Brain microvascular endothelial cell (primary cell): ENCODE measurements around the gene ASIC2.

Source experiments
- DNase-seq: peaks from one replicate; pipeline ENCODE4 v3.0.0-alpha.2; 2020
- H3K27ac ChIP-seq: fragments of 250-450 bp; sonication (Bioruptor Pico); 2 replicates; pipeline ENCODE4 v1.5.1; 2020; ENCODE audit warnings: mild to moderate bottlenecking, moderate library complexity
- H3K27me3 ChIP-seq: fragments of 250-450 bp; sonication (Bioruptor Pico); replicated peaks from 2 replicates; pipeline ENCODE4 v1.5.1; 2020; ENCODE audit warnings: mild to moderate bottlenecking
- H3K36me3 ChIP-seq: fragments of 250-450 bp; sonication (Bioruptor Pico); replicated peaks from 2 replicates; pipeline ENCODE4 v1.5.1; 2020; ENCODE audit warnings: mild to moderate bottlenecking
- H3K4me3 ChIP-seq: 2 replicates; pipeline ENCODE4 v1.5.1; 2011; ENCODE audit warnings: low read depth, mild to moderate bottlenecking, control low read depth, low read length, moderate library complexity
- in situ Hi-C: cut with HindIII; loops from 2 replicates; pipeline ENCODE4 v1.10.0; 2017; ENCODE audit warnings: low sequenced_read_pairs, low pct_ligation_motif_present
- TF ChIP-seq, protein P1 (sequence below): IDR thresholded peaks from 2 replicates; pipeline ENCODE4 v1.5.1; 2011; ENCODE audit warnings: low read depth, mild to moderate bottlenecking, moderate library complexity, low read length, control low read depth, inconsistent platforms; ENCODE audit errors: missing control alignments

Gene ASIC2

DNA sequence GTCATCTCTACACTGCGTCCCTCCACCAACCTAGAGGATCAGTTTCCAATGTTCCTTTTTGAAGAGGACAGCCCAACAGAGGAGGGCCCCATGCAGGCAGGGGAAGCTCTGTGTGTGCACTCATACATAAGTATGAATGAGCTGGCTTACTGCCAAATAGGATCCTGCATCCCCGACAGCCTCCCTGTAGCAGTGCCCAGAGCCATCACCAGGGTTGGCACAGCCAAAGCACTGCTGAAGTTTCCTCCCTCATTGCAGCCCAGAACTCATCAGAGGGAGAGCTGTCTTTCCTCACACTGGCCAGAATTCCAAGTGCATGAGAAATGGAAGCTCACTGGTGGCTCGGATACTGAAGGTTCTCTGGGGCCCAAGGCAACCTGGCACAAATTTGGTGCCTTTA, 114.4 kb downstream of the ASIC2 start:
- no peaks in the 10 kb centered on the region for H3K27me3 ChIP-seq
- DNase-seq, result no peak
- no peaks in the 10 kb centered on the region for H3K36me3 ChIP-seq
- no peak overlapping the region for H3K4me3 ChIP-seq
- in situ Hi-C loops, result no loop called here
- no peak overlapping the region for H3K27ac ChIP-seq
- TF ChIP-seq, protein P1, sequence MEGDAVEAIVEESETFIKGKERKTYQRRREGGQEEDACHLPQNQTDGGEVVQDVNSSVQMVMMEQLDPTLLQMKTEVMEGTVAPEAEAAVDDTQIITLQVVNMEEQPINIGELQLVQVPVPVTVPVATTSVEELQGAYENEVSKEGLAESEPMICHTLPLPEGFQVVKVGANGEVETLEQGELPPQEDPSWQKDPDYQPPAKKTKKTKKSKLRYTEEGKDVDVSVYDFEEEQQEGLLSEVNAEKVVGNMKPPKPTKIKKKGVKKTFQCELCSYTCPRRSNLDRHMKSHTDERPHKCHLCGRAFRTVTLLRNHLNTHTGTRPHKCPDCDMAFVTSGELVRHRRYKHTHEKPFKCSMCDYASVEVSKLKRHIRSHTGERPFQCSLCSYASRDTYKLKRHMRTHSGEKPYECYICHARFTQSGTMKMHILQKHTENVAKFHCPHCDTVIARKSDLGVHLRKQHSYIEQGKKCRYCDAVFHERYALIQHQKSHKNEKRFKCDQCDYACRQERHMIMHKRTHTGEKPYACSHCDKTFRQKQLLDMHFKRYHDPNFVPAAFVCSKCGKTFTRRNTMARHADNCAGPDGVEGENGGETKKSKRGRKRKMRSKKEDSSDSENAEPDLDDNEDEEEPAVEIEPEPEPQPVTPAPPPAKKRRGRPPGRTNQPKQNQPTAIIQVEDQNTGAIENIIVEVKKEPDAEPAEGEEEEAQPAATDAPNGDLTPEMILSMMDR, result no peak

DNA sequence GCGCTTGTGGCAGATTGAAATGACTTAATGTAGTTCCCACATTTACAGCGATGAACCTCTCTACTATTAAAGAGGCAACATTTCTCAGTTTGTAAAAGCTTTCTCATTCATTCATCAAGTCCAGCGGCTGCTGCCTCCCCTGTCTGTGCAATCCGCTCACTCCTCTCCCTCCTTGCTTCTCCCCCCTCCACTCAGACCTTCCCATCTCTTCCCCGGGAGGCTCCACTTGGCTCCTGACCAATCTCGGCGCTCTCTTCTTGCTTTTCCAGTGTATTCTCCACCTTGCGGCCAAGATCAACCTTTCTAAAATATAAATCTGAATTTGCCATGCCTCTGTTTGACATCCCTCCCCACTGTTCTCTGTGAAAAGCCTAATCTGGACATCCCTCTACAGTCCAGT, 117.5 kb downstream of the ASIC2 start:
- H3K27ac ChIP-seq, result no peak overlapping the region
- DNase-seq, result no peak
- H3K36me3 ChIP-seq, result no peaks in the 10 kb centered on the region
- TF ChIP-seq, protein P1, result no peak
- no peaks in the 10 kb centered on the region for H3K27me3 ChIP-seq
- no peak overlapping the region for H3K4me3 ChIP-seq
- in situ Hi-C loops, result no loop called here

DNA sequence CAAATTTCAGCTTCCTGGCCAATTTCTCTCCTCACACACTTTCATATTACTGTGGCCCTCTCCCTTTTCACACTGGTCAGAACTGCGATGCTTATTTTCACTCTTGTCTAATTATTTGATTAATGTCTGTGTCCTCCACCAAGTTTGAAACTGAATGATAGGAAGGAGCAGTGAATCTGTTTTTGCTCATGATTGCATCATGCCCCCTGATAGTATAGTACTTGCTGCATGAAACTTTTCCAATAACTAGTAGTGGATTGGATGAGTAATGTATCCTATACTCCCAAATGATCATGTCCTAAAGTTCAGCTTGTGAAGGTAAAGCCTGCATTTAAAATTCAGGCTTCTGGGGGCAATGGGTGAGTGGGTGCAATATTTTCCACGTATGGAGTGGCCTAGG, 121.2 kb downstream of the ASIC2 start:
- Histone ChIP-seq H3K4me3 (no peak overlapping the region), H3K27me3 (no peaks in the 10 kb centered on the region), H3K27ac (no peak overlapping the region), H3K36me3 (no peaks in the 10 kb centered on the region)
- DNase-seq, result no peak
- in situ Hi-C loops, result no loop called here
- TF ChIP-seq, protein P1, result no peak

DNA sequence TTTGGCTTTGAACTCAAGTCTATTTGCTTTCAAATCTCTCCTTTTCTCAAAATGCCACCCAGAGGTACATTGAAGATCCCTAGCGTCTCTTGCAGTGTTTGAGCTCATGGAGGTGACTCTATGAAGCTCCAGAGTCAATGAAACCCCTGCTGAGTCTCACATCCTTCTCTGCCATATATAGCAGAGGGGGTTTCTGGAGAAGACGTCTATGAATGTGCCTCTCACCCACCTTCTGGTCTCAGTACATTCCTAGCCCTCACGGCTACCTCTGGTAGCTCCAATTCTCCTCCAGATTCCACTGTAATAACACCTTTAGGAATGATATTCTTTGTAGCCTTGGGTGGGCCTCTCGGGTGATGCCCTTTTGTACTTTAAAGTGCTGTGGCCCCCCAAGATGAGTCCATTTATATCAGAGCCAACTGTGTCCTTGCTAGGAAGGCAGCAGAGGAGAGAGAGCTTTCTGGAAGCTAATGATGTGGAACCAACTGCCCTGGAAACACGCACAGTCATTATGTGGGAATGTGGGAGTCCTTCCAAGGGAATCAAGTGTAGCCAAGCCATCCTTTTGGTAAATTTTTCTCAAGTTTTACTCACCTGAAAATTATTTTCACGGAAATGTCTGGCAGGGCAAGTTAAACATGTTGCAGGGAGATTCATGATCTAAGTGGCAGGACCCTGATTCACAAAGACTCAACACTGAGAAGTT, 123.4 kb downstream of the ASIC2 start:
- H3K36me3 ChIP-seq, result no peaks in the 10 kb centered on the region
- TF ChIP-seq, protein P1, result no peak
- H3K27me3 ChIP-seq, result no peaks in the 10 kb centered on the region
- in situ Hi-C loops, result no loop called here
- H3K4me3 ChIP-seq, result no peak overlapping the region
- H3K27ac ChIP-seq, result no peak overlapping the region
- no peak for DNase-seq

DNA sequence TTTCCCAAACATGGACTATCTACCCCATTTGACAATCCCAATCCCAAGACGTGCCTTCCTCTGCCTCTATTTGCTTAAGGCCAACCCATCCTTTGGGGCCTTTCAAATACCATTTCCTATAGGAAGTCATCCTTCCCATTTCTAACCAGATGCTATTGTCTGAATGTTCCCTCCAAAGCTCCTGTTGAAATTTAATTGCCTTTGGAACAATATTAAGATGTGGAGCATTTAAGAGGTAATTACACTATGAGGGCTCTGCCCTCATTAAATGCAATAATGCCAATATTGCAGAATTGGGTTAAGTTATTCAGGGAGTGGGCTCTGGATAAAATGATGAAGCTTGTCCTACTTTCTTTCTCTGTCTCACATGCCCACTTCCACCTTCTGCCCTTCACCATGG, 125.4 kb downstream of the ASIC2 start:
- in situ Hi-C loops, result no loop called here
- H3K36me3 ChIP-seq, result no peaks in the 10 kb centered on the region
- H3K27ac ChIP-seq, result no peak overlapping the region
- DNase-seq, result no peak
- H3K4me3 ChIP-seq, result no peak overlapping the region
- no peaks in the 10 kb centered on the region for H3K27me3 ChIP-seq
- TF ChIP-seq, protein P1, result no peak

DNA sequence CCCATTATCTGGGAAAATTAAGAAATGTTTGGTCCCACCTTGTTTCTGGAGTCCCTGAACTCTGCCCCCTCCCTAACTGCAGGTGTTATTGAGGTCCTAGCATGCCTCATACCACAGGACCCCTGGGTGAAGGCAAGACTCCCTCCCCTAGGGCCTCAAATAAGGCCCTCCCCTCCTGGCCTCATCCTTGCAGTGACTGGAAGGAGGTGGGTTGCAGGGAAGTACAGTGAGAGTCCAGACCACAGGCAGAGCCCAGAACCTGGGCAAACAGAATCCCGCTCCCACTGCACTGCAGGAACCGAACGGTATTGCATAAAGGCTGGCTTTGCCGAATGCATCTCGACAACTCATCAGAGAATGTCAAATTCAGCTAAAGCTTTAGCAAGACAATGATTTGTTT, 126.6 kb downstream of the ASIC2 start:
- no peak overlapping the region for H3K27ac ChIP-seq
- in situ Hi-C loops, result no loop called here

More for the DNA sequence above, 126.6 kb downstream of the ASIC2 start:
- DNase-seq, result no peak
- H3K4me3 ChIP-seq, result no peak overlapping the region
- no peaks in the 10 kb centered on the region for H3K27me3 ChIP-seq
- TF ChIP-seq, protein P1, result no peak
- no peaks in the 10 kb centered on the region for H3K36me3 ChIP-seq
